Stimulated activated CD8-positive, alpha-beta memory T cell treated with anti-CD3 and anti-CD28 coated beads, Interleukin-7, amount 100 ng/mL, for 4 hours (primary cell): ENCODE data around the gene VWF.
"Not testable (repeated sequence)": the region's sequence is repeated elsewhere in the genome, so short reads cannot be mapped to it uniquely, and the experiment has no call there.

Experiments used
- DNase-seq, 2 donors: peaks; one replicate each; pipeline ENCODE4 v3.0.0-alpha.2; 2020; ENCODE audit warnings: low read depth in 2 of 2

Gene VWF

GRCh38 chr12:6104027-6104426 is 20.4 kb downstream of the VWF start:
- DNase-seq, result no peak

- DNase-seq, result not testable (repeated sequence)
Measured at GRCh38 chr12:6102021-6102420, 22.4 kb downstream of the VWF start.

DNA sequence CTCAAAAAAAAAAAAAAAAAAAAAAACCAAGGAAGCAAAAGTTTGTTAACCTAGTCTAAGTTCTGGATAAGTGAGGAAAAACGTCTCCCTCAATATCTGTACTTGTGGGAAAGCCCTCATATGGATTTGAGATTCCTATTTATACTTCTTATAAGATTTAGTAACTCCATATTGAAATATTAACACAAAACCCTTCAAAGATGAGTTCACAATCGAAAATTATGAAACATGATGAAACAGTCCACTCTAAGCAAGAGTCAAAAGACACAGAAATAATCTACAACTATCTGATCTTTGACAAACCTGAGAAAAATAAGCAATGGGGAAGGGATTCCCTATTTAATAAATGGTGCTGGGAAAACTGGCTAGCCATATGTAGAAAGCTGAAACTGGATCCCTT is 25.2 kb downstream of the VWF start:
- no peak for DNase-seq

DNA sequence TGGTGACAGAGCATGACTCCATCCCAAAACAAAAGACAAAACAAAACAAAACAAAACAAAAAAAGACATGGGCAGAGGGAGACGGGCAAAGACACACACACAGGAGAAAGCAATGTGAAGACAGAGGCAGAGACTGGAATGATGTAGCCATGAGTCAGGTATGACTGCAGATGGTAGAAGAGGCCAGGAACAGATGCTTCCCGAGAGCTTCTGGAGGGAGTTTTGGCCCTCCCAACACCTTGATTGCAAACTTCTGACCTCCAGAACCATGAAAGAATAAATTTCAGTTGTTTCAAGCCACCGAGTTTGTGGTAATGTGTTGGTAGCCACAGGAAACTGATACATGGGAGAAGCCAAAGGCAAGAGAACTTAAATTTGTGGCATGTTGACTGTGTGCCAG is 27.1 kb downstream of the VWF start:
- no peak for DNase-seq

GRCh38 chr12:6096527-6096926 is 27.9 kb downstream of the VWF start:
- no peak for DNase-seq

GRCh38 chr12:6095269-6095668 is 29.2 kb downstream of the VWF start:
- no peak for DNase-seq

DNA sequence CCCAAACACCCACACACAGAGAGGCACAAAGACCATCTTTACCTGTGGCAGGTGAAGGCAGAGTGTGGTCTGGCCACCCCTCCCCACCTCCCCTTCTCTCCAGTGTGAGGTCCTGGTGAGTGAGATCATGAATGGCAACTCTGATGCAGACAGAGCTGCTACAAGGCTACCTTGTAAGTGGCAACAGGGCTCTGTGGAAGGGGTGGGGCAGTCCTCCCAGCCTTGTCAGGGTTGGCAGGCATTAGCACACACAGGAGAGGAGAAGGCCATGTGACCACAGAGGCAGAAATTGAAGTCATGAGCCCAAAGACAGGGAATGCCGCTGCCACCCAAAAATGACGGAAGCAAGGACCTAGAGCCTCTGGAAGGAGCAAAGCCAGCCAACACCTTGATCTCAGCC is 30.7 kb downstream of the VWF start:
- DNase-seq, result no peak

DNA sequence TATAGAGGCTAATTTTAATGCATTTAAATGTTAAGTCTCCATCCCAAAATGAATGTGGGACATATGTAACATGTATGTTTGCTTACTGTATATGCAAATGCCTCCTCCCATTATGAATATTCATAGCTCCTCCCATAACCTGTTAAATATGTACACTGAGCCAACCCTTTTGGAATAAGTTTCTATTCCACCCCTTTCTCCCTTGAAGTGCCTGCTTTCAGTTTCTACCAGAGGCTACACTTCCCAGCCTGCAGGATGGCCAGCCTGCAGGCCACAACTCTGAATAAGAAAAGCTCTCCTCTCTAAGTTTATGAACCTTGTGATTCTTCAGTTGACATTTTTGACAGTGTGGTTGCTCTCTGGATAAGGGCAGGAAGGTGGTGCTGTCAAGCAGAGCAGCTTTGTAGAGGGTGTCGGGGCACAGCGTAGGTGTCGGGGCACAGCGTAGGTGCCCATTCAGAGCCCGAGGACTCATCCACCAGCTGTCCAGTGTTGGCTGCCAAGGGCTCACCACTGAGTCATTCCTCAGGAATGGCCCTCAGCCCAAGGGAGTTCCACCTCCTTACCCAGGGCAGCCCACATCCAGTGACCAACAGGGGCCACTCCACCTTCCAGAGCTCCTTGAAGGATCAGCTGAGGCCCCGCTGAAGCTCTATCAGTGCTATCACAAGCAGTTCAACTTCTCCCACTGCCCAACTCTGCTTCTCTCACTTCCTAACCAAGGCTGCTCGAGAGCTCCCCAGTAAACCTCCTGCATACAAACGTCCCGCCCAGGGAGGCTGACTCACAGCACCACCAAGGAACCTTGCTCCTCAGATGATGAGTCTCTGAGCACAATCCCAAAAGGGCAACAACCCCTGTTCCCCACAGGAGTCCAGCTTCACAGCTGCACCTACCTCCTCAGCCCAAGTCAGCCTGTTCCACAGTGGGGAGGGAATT is 31.4 kb downstream of the VWF start:
- DNase-seq, result no peak

DNA sequence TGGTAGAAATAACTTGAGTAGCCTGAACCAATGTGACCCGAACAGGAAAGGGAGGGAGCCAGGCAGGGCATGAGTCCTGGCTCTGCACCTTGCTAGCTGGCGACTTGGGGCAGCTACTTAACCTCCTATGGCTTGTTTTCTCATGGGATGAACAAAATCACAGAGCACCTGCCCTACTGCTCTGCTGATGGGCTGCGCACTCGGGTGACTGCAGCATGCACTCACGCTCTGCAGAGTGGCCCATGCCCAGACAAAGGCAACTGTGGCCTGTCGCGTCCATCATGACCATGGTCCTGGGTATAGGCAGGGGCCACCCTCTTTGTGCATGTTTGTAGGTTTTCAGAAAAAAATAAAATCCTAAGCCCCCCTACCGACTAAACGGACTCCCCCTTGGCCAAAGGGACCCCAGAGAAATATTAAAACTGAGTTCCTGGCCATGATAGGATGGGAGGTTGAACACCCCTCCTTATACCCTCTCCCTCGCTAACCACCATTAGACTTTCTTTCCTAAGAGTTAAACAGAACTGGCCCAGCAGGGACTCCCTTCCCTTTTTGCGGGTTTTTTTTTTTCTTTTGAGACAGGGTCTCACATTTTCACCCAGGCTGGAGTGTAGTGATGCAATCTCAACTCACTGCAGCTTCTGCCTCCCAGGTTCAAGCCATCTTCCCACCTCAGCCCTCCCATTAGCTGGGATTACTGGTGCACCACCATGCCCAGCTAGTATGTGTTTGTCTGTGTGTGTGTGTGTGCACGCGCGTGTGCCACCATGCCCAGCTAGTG is 32.5 kb downstream of the VWF start:
- DNase-seq, result no peak

DNA sequence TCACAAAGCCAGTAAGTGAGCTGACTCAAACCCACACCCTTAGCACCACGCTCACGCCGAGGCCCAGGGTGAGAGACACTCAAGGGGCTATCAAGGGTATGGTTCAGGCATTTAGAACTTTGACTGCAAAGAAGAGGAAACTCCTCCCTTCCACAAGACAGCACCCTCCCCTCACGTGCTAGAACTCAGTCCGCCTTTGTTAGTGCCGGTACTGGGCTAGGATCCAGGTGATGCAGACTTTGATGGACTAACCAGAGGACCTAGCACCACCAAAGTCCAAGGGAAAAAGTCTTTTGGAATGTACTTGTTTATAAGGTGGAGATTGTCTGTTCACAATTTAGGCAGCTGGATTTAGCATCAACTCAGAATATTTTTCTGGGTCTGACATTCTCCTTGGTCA is 33.7 kb downstream of the VWF start:
- no peak for DNase-seq

DNA sequence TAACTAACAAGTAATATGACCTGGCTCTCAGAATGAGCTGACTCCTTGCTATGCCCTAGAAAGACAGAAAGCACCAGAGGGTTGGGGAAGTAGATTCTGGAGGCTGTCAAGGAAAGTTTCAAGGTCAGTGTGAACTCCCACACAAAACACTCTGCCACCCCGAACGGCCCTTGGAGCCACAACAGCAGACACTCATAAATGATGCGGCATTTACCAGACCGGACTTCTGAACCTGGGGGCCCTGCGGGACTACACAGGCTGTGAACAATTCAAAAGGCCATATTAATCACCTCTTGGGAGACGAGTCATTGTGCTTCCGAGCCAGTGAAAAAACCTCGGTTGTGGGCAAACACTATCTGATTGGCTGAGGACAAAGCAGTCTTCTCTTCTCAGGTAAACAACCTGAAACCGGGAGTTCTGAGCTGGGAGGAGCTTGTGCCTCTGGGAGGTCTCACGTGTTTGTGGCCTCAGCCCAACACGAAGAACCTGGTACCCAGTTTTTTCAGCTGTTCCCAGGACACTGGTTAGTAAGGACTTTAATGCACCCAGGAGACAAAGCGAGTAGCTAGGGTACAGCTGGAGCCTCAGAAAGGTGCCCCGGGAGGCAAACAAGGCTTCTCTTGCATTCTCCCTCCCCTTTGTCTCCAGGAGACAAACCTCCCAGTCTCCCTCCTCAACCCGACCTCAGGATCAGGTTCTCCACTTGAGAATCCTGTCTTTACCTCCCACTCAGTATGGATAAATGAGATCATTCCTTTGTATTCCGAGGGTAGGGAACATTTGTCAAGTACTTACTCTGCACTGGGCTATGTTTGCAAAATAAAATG is 35.3 kb downstream of the VWF start:
- DNase-seq, result no peak

GRCh38 chr12:6086316-6086715 is 38.2 kb downstream of the VWF start:
- DNase-seq, result no peak

DNA sequence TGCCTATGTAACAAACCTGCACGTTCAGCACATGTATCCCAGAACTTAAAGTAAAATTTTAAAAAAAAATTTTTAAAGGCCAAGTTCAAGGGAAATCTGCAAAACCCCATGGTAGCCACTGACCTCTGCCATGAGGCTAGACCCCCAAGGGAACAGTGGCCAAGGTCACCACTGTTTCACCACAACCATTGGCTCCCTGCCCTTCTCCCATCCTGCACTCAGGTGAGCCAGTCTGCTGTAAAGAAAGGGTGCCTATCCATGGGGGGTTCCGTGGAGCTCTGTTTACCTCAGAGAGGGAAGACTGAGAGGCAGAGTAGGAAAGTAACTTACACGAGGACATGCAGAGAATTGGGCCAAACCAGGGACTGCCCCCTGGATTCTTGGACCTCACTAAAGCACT is 38.6 kb downstream of the VWF start:
- no peak for DNase-seq

DNA sequence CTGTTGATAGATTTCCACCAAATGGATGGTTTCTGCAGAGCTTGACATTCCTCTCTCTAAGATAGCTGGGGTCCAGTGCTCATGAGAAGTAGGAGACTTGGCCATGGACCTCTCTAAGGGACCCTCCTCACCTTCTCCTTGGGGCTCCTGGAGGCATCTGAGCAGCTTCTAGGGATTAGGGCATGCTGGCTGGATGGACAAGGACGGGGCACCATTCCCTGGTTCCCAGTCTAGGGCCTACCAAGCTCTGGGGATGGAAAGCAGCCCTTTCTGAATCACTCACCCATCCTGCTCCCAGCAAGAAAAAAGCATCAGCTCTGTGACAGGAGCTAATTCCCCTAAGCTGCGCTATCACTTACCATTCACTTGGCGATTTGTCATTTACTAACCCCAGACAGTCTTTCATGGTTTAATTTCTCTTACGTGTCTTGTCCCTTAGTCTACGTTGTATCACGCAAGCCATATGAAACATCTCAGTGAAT is 39.5 kb downstream of the VWF start:
- DNase-seq, result no peak

- DNase-seq, result no peak
Measured at GRCh38 chr12:6084261-6084968, 40.1 kb downstream of the VWF start.

GRCh38 chr12:6083601-6084000 is 40.9 kb downstream of the VWF start:
- no peak for DNase-seq

DNA sequence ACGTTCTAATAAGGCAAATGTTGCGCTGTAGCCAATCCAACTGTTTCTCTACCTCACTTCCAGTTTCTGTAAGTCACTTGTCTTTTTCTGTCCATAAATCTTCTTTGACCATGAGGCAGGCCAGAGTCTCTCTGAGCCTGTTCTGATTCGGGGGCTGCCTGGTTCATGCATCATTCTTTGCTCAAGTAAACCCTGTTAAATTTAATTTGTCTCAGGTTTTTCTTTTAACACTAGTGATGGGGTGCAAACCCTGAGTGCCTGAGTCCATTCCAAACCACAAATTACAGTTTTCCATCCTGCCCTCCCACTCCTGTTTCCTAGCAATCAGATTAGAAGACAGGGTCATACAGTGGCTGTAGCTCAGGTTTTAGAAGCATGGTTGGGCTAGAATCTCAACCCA is 41.9 kb downstream of the VWF start:
- DNase-seq, result no peak

DNA sequence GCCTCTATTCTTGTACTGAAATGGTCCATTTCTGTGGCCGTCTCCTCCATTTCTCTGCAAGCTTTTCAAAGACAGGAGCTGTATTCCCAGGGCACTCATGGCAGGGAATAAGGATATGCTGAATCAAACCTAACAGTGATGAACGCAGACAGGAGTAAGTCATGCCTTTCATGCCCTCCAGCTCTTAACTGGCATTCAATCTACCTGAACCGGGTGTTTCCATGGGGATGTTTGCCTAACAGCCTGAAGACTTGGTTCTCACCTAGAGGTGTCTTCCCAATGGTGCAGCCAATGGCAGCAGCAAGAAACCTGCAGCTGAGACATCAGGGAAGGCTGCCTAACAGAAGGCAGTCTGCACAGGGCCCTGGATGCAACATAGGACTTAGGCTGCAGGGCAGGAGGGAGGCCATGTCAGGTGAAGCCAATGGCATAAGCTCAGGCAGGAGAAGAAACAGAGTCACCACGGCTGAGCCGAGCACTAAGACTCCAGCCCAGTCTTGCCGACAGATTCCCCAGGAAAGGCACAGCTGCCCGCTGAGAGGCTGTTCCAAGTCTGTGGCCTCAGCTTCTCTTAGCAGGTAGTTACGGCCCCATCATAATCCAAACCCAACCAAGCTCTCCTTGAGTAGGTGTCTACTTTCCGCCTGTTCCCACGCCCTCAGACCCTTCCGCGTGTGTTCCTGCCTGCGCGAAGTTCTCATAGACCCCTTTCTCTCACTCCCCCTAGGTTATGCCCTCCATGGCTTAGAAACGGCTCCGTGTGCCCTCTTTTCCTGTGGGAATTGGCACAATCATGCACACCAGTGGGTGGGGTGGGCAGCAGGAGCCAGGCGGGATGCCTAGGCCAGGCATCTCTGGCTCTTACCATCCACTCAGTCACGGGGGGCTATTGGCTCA is 44.1 kb downstream of the VWF start:
- no peak for DNase-seq

GRCh38 chr12:6078398-6079096 is 45.9 kb downstream of the VWF start:
- DNase-seq, result no peak

DNA sequence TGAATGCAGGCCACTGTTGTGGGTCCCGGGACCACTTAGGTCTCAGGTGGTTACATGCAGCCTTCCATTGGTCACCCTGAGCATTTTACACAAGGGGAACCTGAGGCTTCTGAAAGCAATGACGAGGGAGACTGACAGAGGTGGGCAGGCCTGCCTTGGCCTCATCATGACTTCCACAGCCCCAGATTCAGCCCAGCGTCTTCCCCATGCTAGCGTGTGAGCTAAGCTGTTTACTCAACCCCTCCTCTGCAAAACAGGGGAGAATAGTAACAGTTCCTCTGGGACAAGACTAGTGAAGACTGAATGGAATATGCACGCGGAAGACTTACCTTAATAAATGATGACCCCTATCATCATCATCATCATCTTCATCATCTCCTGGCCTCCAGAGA is 46.8 kb downstream of the VWF start:
- no peak for DNase-seq
